Stimulated activated CD8-positive, alpha-beta memory T cell treated with anti-CD3 and anti-CD28 coated beads, Interleukin-12 subunit alpha, Interleukin-12 subunit beta, amount 100 ng/mL, for 4 hours (primary cell): ENCODE data around the gene LSMEM2.
A peak's percentile ranks its signal among the peaks of the same experiment; 100 is the strongest.
"Not testable (repeated sequence)": the region's sequence is repeated elsewhere in the genome, so short reads cannot be mapped to it uniquely, and the experiment has no call there.

Source experiments
- DNase-seq: peaks from one replicate; pipeline ENCODE4 v3.0.0-alpha.2; 2020; ENCODE audit warnings: low read depth

LSMEM2 gene

DNA sequence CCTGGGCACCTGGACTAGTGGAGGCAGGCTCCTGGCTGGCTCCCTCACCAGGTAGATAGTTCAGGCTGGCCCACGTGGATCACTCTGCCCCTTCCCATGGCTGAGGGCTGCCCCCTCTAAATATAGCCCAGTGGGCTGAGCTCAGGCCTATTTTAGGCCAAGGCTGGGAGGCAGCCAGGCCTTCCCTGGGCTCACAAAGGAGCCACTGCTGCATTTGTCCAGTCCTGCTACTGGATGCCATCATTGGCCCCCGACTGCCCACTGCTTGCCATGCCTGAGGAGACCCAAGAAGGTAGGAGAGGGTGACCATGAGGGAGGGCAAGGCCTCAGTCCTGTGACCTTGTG lies at the start of gene LSMEM2:
Gene LSMEM2 (plus strand): TSS at position 208 of the 345 bp plus-strand sequence. CDS start 27 bp downstream, at position 235.
- DNase-seq, result no peak

DNA sequence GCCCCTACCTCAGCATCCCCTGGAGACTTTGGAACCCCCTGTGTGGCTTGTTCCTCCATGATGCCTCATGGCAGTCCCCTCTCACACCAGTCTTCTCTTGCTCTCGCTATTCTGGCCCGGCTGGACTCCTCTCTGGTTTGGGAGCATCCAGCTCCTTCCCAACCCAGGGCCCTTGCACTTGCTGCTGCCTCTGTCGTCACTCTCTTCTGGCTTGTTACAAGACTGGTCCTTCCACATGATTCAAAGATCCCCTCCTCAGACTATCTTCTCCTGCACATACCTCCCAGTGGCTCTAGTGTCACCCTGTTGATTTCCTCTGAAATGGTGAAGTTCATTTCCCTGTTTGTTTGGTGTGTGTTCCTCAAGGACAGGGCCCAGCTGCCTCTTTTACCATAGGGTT lies 49.4 kb upstream of the LSMEM2 start:
- DNase-seq, result no peak

DNA sequence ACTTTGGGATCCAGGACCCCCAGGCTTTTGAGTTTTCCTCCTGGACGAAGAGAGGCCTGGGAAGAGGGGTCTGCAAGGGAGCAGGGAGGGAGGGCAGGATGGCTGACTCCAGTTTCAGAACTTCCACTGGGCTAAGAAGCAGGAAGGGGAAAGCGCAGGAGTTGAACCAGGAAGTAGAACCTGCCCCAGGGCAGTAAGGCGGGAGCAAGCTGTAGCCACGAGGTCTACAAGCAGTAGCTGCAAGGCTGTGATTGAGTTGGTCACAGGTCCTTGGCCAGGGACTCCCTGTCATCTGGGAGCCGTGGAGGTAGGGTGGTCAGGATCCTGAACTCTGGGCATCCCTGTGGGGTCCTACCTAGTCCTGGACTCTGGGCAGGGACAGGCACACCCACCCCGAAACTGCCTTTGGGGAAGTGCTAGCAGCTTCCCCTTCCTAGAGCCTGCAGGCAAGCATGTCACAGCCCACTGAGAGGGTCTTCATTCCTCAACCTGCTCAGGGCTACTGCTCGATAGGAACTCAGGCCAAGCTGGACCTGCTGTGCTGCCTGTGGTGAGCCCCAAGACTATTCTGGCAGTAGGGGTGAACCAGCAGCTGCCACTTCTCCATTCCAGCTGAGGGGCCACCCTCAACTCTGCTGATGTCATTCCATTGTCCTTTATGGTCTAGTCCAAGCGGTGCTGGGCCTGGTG lies 48.6 kb upstream of the LSMEM2 start:
- DNase-seq, result no peak

DNA sequence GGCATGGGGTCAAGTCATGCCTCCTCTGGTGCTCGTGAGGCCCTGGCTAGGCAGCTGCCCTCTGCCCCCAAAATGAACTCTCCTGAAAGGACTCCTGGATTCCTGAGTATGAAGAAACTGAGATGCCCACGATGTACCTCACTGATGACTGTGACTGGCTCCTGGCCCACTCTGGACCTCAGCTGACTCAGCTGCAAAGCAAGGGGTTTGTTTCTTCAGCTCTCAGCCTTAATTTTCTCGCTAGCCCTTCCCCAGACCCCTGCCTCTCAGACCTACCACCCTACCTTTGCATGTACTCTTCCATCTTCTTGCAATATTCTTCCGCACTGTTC lies 48.1 kb upstream of the LSMEM2 start:
- no peak for DNase-seq

DNA sequence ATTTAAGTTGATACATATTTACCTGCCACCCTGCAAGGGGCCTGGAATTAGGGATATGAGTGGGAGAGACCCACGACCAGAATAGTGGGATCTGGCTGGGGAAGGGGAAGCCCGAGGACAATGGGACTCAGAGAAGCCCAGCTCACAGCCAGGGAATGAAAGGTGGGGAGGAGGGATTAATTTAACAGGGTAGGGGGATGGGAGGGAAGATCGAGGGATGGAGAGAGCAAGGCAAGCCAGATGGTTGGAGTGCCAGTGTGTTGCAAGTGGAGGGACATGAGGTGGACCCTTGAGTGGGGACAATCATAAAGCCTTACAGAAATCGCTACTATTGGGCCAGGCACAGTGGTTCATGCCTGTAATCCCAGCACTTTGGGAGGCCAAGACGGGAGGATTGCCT lies 47.3 kb upstream of the LSMEM2 start:
- no peak for DNase-seq

DNA sequence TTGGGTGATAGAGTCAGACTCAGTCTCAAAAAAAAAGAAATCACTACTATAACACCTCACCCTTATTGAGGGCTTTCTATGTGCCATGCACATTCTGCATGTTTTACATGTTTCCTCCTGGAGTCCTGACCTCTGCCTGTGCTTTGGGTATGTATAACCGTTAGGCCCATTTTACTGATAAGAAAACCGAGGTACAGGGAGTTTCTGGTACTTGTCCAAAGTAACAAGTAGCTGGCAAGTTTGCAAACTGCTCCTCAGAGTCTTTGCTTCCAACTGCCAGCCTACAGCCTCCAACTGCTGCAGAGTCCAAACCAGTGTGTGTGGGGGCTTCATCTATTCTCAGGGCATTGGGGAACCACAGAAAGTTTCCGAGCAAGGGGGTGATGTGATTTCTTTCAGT lies 46.6 kb upstream of the LSMEM2 start:
- no peak for DNase-seq

DNA sequence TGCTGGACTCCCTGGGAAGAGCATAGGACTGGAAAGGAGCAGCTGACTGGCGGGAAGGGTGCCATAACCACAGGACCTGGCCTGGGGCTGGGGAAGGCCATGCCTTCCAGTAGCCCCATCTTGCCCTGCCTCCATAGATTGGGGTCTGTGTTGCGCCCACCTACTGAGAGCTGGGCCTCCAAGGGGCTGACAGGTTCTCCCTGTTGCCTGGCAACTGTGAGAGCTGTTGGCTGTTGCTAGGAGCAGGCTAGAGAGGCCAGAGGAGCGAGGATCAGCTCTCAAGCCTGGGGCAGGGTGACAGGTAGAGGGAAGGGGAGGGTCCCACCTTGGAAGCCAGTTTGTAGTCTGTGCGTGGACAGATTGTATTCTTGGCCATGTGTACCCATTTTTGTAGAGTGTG lies 45.7 kb upstream of the LSMEM2 start:
- no peak for DNase-seq

DNA sequence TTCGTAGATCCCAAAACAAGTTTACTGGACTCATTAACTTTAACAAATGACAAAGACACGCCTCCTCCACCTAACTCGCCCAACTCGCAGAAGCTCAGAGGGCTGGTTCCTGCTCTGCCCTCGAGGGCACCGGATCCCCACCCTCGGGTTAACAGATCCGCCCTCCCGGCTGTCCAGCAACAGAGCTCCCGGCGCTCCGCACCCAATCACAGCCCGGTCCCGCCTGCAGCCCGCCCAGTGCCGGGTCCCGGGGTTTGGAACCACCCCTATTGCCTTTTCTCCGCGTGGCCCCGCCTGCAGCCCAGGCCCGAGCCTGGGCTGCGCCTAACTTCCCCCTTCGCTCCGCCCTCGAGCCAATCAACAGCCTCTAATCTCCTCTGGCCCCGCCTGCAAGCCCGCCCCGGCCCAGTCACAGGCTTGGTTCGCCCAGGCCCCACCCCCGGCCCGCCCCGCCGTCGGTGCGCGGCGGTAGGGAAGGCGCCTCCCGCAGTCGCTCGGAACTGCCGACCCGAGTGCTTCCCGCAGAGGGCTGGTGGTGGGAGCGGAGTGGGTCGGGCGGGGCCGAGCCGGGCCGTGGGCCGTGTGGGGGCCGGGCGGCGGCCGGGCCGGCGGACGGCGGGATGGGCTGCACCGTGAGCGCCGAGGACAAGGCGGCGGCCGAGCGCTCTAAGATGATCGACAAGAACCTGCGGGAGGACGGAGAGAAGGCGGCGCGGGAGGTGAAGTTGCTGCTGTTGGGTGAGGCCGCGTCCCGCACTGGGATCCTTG lies 43.0 kb upstream of the LSMEM2 start, which contains the start of gene GNAI2:
Gene GNAI2 (plus strand): TSS at position 489 of the 768 bp plus-strand sequence. CDS start 132 bp downstream, at position 621.
- peak; percentile 98 for DNase-seq

DNA sequence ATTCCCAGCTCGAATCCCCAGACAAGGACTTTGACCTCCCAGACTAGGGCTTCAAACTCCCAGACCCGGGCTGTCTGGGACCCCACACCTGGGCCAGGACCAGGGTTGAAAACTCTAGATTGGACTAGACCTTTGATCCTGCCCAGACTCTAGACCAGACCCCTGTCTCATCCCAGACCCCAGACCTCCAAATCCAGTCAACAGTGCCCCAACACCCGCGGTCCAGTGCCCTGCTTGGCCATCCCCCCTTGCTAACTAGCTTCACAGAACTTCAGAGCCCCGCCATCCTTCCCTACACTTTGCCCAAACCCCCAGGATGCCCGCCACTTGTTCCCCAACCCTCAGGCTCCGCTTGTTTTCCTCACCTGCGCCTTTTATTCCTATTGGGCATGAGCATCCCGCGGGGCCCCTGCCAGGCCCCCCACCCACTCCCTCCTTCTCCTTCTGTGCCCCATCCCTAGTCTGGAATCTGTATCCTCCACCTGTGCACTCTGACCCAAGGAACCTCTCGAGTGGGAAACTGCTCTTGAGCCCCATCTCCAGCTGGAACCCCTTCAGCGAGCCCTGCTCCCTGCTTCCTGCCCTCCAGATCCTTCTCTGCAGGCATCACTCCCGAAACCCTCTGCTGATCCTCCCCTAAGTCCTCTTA lies 42.3 kb upstream of the LSMEM2 start:
- no peak for DNase-seq

DNA sequence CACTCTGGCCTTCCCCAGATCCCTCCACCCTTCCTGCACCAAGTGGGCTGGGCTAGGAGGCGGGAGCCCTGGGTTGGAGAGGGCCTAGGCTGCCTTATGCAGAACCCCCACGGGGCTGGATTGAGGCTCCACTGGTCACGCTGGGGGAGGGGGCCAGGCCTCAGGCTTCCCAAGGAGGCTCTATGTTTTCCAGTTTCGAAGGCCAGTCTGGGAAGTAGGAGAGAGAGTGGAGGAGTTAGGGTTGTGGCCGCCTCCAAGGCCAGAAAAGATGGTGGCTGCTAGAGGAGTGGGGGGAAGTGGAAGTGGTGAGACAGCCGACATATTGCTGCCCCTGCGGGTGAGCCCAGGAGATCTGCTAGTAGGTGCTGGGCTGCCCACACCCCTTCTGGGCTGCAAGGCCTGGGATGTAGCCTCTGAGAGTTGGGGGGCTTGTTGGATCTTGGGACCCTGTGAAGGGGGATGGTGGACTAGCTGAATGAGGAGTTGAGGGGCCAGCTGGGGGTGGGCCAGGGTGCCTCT lies 41.7 kb upstream of the LSMEM2 start:
- DNase-seq, result no peak

DNA sequence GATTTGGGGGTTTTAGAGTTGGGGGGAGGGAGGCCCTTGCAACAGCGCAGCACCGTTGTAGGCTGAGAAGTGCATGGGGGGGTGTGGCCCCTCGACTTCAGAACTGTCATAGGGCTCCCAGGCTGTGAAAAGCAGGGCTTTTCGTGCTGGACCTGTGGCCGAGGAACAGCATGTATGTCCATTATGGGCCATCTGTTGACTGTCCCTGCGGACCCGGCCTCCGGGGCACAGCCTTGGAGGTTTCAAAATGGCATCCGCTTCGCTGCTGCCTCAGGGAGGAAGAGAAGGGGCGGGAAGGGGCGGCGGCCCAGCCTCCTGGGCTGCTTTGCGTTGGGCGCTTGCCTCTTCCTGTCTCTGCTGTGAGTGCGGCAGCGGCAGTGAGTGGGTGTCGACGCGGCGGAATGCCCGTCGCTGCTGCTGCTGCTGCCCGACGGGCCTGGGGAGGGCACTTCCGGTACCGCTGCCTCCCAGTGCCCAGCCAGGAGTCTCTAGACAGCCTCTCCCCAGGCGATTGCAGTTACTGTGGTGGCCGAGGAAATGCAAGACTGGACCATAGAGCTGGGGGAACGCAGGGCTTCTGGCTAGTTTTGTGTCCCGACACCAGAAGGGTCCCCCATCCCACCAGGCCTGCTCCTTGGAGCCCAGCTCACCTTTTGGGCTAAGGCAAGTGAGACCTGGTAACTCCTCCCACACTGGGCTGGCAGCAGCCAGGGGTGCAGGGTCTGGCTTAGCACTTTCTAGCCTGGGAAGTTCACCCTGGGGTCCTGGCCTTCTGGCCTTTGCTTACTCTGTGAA lies 40.9 kb upstream of the LSMEM2 start:
- peak; percentile 76 for DNase-seq

DNA sequence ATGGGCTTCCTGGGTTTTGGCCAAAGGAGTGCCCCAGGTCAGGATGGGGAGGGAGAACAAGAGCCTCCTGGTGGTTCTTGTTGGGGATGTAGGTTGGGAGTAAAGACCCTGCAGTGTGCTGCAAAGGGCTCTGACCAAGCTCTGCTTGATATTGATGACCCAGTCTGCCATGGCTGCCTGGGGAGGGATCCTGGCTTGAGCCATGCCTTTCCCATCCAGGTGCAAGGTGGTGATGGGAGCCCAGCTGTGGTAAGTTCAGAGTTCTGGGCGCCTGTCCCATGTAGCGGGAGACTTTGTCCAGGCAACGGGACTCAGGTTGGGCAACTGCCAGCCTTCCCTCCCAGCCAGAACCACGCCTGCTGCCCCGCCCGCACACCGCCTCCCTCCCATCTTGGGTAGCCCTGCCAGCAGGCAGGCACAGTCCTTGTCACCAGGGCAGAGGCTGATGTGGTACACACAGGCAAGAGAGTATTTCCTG lies 40.3 kb upstream of the LSMEM2 start:
- no peak for DNase-seq

DNA sequence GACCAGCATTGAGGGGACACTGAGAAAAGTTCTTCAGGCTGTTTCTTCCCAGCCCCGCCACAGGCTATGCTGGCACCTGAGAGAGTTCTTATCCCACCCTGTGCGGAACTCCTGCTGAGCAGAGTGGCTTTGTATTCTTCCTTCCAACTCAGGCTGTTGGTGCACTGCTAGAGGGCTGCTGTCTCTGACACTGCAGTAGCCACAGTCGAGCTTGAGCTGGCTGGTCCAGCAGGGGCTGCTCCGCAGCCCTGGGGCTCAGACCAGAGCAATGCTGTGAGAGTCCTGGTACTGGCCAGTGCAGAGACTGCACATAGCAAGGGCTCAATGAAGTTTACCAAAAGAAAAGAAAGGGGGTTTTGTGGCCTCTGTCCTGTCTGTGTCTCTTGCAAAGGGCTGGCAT lies 39.2 kb upstream of the LSMEM2 start:
- no peak for DNase-seq

DNA sequence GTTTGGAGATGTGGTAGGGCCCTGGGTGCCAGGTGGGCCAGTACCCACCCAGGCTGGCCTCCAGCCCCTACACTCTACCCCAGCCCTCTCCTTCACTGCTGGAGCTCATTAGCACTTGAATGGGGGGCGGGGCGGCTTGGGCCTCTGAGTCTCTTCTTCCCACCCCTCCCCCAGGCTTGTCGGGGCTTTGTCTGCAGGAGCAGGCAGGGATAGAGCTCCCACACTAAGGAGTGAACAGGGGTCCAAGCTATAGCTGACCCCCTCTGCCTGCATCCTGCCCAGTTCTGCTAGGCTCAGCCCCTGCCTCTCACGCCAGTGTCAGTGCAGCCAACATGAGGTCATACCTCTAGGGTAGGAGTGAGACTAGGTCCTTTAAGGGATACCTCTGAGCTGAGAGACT lies 37.7 kb upstream of the LSMEM2 start:
- DNase-seq, result no peak

DNA sequence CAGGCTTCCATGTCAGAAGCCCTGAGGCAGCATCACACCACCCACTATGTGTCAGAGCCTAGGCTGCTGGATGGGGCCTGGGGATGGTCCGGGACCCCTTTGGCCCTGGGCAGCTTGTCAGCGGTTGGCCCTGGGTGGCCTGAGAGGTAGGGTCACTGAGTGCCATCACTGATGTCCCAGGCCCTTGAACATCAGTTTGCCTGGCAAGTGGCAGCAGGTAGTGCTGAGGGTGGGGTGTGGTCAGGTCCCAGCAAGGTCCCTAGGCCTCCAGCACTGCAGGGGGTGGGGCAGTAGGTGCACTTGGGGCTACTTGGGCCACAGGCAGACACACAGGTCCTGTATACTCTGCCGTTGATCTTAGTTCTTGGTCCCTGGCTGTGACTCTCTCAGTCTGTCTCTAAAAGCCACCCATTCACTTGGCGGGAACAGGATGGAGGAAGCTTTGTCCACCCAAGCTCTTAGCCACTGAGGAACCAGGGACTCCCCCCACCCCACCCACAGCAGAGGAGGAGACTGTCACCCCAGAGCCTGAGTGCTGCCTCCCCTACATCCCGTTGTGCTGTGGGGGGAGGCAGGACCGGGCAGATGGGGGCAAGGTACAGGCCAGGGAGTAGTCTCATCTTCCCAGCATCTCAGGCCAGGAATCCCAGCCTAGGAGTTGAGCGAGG lies 37.0 kb upstream of the LSMEM2 start:
- DNase-seq, result no peak

DNA sequence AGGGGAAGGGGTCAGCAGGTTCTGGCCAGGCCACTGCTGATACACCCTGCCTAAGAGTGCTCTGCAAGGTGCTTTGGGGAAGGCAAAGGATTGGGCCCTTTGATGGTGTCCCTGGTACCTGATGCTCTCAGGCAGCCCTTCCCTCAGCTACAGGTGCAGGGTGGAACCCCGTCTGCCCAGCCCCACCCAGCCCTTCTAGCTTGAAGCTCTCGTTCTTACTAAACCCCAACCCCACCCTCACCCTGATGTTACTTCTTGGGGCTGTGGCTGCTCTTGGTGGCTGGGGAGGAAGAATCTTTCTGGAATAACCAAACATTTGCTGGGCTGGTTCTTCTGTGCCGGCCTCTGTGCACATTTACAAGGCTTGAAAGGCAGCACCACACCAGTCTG lies 36.5 kb upstream of the LSMEM2 start:
- DNase-seq, result no peak

DNA sequence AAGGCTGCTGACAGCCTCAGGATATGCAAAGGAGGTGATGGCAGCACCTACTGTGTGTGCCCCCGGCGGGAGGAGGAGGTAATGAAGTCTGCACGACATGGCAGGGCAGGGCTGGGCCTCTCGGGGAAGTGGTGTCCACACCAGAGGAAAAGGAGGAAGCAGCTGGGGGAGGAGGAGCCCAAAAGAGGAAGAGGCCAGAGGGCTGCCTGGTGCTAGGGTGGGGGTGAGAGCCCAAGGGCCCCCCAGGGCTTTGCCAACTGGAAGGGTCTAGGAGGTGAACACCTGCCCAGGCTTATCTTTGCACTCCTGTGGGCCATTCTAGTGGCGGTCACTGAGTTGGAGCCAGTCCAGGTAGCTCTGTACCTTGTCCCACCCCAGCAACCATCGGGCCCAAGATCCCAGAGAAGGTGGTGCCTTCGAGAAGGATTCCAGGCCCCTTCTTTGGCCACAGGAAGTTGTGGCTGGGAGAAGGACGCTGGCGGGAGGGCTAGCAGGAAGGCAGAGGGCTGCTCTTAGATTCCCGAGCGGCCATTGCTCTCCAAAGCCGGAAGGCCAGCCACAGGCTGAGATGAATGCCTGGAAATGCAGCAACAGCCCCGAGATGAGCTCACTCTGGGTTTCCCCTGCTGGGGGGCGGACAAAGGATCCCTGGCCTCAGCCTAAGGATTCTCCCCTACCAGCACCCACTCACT lies 35.9 kb upstream of the LSMEM2 start:
- no peak for DNase-seq

DNA sequence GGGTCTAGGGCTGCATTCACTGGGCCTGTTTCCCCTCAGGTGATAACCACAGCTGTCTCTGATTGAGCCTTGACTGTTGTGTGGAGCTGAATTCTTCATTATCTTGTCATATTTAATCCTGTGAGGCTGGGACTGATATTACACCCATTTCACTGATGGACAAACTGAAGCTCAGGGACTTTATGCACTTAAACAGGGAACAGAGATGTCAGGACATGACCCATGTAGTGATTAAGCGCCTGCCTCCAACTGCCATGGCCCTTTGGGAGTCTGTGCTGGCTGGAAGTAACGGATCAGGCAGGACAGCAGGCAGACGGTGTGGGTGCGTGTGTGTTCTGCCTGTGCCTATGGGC lies 35.4 kb upstream of the LSMEM2 start:
- DNase-seq, result no peak

DNA sequence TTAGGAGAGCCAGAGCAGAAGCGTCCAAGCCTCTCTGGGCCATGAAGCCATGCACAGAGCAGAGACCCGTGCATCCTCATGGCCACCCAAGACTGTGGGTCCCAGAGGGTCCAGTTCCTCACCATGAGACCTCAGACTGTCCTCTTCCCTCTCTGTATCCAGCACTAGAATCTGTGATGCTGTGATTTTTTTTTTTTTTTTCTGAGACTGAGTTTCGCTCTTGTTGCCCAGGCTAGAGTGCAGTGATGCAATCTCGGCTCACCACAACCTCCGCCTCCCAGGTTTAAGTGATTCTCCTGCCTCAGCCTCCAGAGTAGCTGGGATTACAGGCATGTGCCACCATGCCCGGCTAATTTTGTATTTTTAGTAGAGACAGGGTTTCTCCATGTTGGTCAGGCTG lies 34.1 kb upstream of the LSMEM2 start:
- not testable (repeated sequence) for DNase-seq

DNA sequence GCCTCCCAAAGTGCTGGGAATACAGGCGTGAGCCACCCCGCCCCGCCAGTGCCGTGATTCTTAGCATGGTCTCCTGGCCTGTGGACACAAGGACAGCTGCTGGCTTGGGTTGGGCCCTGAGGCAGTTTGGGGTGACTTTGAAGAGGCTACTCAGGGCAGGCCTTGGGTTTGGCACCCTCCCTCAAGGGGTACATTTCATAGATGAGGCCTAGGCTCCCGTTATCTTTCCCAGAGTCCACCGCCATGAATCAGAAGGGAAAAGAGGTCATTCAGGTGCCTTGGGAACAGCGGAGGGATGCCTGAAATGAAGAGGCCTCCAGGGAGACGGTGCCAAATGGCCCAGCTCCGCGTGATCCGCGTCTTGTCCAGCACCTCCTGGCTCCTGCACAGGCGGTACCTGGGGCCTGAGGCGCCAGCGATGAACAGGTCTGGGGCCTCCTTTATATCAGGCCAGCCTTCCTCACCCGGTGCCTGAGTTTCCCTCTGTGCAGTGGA lies 33.6 kb upstream of the LSMEM2 start:
- DNase-seq, result no peak
